Kidney (tissue), 14 donors: ENCODE measurements around the gene EFCAB6. TPM values are rescaled to one million over a fixed set of nuclear protein-coding genes. Genes with fewer than 3 reads are reported as not detected.

Experiments
- DNase-seq, 5 donors: peaks; one replicate each; pipeline ENCODE4 v3.0.0-alpha.2; 2013 to 2020
- FAIRE-seq: peaks from 2 replicates; lab custom pipeline; 2012; peaks lifted over from hg19 to GRCh38; lab: Jason Lieb, UNC
- H3K27ac ChIP-seq, 2 donors: one replicate each; pipeline ENCODE4 v1.7.0; 2013; ENCODE audit warnings: low read depth in 2 of 2, low read length in 2 of 2, inconsistent platforms in 1 of 2
- H3K27me3 ChIP-seq: one replicate; pipeline ENCODE4 v1.7.1; 2013; ENCODE audit warnings: low read length, inconsistent platforms; ENCODE audit not compliant: control insufficient read depth, insufficient read depth
- H3K36me3 ChIP-seq, 3 donors: one replicate each; pipeline versions ENCODE4 v1.7.0 to v1.7.1; 2013; ENCODE audit warnings: low read length in 3 of 3, control low read depth in 1 of 3, inconsistent platforms in 1 of 3; ENCODE audit not compliant: insufficient read depth in 3 of 3, control insufficient read depth in 2 of 3
- H3K4me1 ChIP-seq, 3 donors: one replicate each; pipeline versions ENCODE4 v1.7.0 to v1.7.1; 2013; ENCODE audit warnings: low read length in 3 of 3, inconsistent platforms in 1 of 3, low read depth in 1 of 3; ENCODE audit not compliant: control insufficient read depth in 2 of 3, insufficient read depth in 2 of 3
- H3K4me3 ChIP-seq, 3 donors: one replicate each; pipeline versions ENCODE4 v1.7.0 to v1.8.1; 2013; ENCODE audit warnings: low read length in 3 of 3, control low read depth in 1 of 3, inconsistent platforms in 1 of 3
- H3K9ac ChIP-seq, 3 donors: one replicate each; pipeline versions ENCODE4 v1.7.0 to v1.7.1; 2013; ENCODE audit warnings: low read length in 3 of 3, control low read depth in 1 of 3, inconsistent platforms in 1 of 3
- H3K9me3 ChIP-seq, 3 donors: one replicate each; pipeline versions ENCODE4 v1.7.0 to v1.7.1; 2013; ENCODE audit warnings: low read length in 3 of 3, control low read depth in 1 of 3, inconsistent platforms in 1 of 3; ENCODE audit not compliant: control insufficient read depth in 2 of 3, insufficient read depth in 1 of 3
- CTCF ChIP-seq: IDR thresholded peaks from 3 replicates; pipeline ENCODE4 v1.5.1; 2012; ENCODE audit warnings: mild to moderate bottlenecking, moderate library complexity, borderline replicate concordance; ENCODE audit not compliant: insufficient read depth; ENCODE audit errors: extremely low read depth
- intact Hi-C: fragments of 100-400 bp; cut with DNase I; formaldehyde crosslinking; loops from one replicate; pipeline ENCODE4 v1.11.1; 2022
- polyA plus RNA-seq: library from polyadenylated mRNA; stranded (reverse); fragments of 350-450 nt; fragmentation: Illumina TruSeq; extraction: RNeasy Lipid Tissue Mini Kit (QIAGEN cat#74804); gene quantifications from one replicate; pipeline ENCODE4 v1.2.3, GENCODE V29; 2014; ENCODE audit warnings: low read depth, low replicate concordance; ENCODE audit not compliant: insufficient read depth
- total RNA-seq: library from RNA; stranded (reverse); fragmentation: NEBNext Ultra II Directional; extraction: Animal tissue kit (Norgen Biotek cat#: 25700); gene quantifications from one replicate; pipeline ENCODE4 v1.2.1, GENCODE V29; 2021
- donor health status: control.
- donor health status: control.
- donor health status: control.
- donor health status: control.
- donor health status: control.
- donor health status: DM: yes; HTN: yes; CAD: no.
- donor health status: Normal renal cell carcinoma (clear cell type).

EFCAB6 gene
- total and polyA plus RNA-seq, 2 donors from 2014 or later, result 1.5 to 11.8 TPM

GRCh38 chr22:43526117-43526655 lies 285.9 kb downstream of the EFCAB6 start:
- peak in 2 of 5 donors; percentile 23 to 47 for DNase-seq
- FAIRE-seq, result no peak

DNA sequence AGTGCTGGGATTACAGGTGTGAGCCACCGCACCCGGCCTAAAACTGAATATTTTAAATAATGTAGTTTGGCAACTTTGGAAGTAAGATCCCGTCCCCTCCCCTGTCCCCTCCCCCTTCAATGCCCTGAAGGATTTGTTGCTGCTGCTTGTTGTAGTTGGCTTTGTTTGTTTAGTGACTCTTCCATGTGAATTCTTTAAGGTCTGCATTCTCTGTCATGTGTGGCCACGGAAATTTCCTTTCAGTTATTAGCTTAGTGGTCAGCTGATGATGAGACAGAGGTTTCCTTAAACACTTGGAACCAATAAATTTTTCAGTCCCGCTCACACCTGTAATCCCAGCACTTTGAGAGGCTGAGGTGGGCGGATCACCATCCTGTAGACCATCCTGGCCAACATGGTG lies 290.4 kb downstream of the EFCAB6 start:
- H3K9ac ChIP-seq, result no peak overlapping the region
- DNase-seq (no peak), FAIRE-seq (no peak)
- no peaks in the 10 kb centered on the region for H3K4me1 ChIP-seq
- no peak overlapping the region for H3K27ac ChIP-seq
- no peaks in the 10 kb centered on the region for H3K9me3 ChIP-seq
- no peaks in the 10 kb centered on the region for H3K27me3 ChIP-seq
- intact Hi-C loops, result no loop called here
- no peak overlapping the region for H3K4me3 ChIP-seq
- TF ChIP-seq CTCF, result no peak
- H3K36me3 ChIP-seq, result no peaks in the 10 kb centered on the region

More at GRCh38 chr22:43526117-43526655, 285.9 kb downstream of the EFCAB6 start:
- TF ChIP-seq CTCF, result no peak
- Histone ChIP-seq H3K27me3 (no peaks in the 10 kb centered on the region), H3K4me3 (no peak overlapping the region), H3K9me3 (peaks cover 0 to 2% (median 0%) of the 10 kb centered on the region in 3 donors), H3K36me3 (no peaks in the 10 kb centered on the region), H3K27ac (no peak overlapping the region), H3K4me1 (no peaks in the 10 kb centered on the region), H3K9ac (no peak overlapping the region)
- intact Hi-C loops, result no loop called here

DNA sequence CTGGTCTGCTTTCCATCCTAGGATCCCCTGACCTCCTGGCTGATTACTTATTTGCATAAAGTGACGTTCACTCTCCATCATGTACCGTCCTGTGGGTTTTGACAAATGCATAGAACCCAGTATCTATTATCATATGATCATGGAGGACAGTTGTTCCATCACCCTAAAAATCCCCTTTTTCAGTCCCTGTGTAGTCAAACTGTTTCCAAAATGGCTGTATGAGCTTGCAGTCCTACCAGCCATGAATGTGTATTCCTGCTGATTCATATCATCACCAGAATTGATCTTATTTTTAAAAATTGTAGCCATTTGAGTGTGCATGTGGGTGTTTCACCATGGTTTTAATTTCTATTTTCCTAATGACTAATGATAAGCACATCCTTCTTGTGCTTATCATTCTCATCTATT lies 291.5 kb downstream of the EFCAB6 start:
- Histone ChIP-seq H3K9ac (no peak overlapping the region), H3K4me1 (no peaks in the 10 kb centered on the region), H3K36me3 (no peaks in the 10 kb centered on the region), H3K27me3 (no peaks in the 10 kb centered on the region), H3K27ac (no peak overlapping the region), H3K9me3 (no peaks in the 10 kb centered on the region), H3K4me3 (no peak overlapping the region)
- DNase-seq, result no peak
- intact Hi-C loops, result no loop called here
- no peak for TF ChIP-seq CTCF
- FAIRE-seq, result no peak

GRCh38 chr22:43516996-43517635 lies 295.0 kb downstream of the EFCAB6 start:
- DNase-seq, result peak in 1 of 5 donors; percentile 65
- Histone ChIP-seq H3K36me3 (no peaks in the 10 kb centered on the region), H3K27me3 (no peaks in the 10 kb centered on the region), H3K9ac (no peak overlapping the region), H3K27ac (no peak overlapping the region), H3K9me3 (no peaks in the 10 kb centered on the region), H3K4me1 (no peaks in the 10 kb centered on the region), H3K4me3 (no peak overlapping the region)
- no peak for TF ChIP-seq CTCF
- intact Hi-C loops, result no loop called here
- no peak for FAIRE-seq
